SHP77 (cell line): ENCODE results near the gene POLQ.
A peak's percentile ranks its signal among the peaks of the same experiment; 100 is the strongest.
"Not testable (repeated sequence)": the region's sequence is repeated elsewhere in the genome, so short reads cannot be mapped to it uniquely, and the experiment has no call there.

Experiments
- DNase-seq, 2 experiments: peaks; one replicate each; lab custom pipeline; 2025; lab: John Stamatoyannopoulos, UW

POLQ gene

DNA sequence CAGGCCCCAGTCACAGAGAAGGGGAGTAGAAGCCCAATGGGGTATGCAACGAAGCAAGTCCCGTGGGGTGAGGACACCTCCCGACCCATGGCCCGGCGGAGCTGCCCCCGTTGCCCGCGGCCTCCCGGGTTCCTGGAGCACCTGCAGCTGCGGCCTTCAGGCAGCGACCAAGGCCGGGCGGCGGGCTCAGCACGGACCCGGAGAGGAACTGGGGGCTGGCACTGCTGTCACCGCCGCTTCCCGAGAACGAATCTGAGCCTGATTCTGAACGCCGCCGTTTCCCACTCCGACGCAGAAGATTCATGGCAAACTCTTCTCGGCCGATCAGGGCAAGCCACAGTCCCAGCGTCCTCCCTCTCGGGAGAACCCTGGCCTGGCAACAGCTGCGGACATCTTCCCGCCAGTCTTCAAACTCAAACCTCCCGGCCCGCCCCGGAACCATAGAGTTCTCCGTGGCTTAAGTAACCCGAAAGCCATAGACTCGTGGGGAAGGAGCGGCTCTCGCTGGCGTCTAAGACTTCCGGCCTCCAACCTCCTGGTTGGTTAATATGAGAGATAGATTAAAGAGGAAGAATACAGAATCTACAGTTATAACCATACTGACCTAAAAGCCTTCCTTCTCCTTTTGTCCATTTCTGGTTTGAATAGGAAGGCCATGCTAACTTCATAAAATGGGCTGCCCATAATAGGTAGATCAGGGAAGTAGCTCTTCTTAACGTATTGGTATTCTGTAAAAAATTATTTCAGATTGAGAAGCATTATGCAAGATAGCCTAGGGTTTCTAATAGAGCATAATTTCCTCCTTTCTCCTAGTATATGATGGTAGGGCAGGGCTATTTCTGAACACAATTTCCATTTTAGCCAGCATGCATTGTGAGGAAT lies at the start of gene POLQ:
Gene POLQ, minus strand, starts transcription at position 415 of the 882 bp plus-strand sequence. Its CDS starts 111 bp downstream, at position 304.
- DNase-seq: peak; percentile 89 to 96

DNA sequence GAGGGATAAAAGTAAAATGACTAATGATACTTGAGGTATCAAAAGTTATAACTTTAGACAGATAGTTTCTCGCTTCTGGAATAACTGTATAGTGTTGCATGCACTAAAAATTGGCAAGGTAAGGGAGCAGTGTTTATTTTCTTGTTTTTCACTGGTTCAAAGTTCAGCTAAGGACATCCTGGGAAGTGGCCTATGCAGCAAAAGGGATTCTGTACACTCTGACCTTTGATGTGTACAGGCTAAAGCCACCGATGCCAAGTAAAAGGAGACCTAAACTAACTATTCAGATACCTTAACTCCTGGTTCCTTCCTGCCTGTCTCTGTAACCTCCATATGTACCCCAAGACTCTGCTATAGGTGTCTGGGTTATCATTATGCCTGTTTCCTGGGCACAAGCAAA lies 49.1 kb upstream of the POLQ start:
- no peak for DNase-seq

DNA sequence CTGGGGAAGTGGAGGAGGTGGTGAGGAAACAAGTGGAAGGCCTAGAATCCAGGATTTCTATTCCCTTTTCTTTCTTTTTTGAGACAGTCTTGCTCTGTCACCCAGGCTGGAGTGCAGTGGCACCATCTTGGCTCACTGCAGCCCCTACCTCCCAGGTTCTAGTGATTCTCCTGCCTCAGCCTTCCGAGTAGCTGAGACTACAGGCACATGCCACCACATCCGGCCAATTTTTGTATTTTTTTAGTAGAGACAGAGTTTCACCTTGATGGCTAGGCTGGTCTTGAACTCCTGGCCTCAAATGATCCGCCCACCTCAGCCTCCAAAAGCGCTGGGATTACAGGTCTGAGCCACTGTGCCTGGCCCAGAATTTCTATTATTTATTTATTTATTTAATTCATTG lies 48.0 kb upstream of the POLQ start:
- not testable (repeated sequence) for DNase-seq

DNA sequence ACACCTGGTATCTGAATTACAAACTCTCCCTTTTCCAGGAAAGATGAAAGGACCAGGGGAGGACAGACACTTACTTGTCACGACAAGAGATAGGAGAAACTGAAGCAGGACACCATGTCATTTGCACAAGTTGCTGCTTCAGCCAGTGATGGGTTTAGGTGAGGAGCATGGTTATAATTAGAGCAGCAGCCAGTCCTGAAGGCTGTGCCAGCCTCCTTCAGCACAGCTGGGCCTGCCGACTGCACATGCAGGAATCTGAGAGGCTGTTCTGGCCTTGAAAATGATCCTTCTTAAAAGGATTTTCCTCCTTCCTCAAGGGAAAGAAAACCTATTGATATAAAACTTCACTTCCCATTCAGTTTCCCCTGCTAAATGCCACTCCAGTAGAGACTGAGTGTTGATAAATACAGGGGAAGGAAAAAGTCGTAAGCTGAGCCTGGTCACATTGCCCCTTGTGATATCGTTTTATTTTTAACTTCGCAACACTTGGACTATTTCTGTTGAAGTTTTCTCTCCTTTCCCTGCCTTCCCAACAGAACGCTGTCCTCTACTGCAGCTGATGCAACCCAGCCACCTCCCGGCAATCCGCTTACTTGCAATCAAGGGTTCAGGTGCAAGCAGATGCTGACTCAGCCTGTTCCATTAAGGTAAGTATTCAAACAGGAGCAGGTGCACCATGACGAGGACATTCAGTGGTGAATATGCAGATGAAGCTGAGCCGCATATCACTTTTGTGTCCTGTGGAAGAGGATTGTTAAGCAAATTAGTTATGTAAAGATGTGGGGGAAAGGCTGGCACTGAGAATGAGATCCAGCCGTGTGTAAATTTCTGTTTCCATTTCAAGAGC lies 47.3 kb upstream of the POLQ start, which contains the start of gene FBXO40:
Gene FBXO40, plus strand, starts transcription at position 524 of the 847 bp plus-strand sequence. CDS start 27,197 bp downstream, outside the sequence.
- peak; percentile 30 to 40 for DNase-seq

DNA sequence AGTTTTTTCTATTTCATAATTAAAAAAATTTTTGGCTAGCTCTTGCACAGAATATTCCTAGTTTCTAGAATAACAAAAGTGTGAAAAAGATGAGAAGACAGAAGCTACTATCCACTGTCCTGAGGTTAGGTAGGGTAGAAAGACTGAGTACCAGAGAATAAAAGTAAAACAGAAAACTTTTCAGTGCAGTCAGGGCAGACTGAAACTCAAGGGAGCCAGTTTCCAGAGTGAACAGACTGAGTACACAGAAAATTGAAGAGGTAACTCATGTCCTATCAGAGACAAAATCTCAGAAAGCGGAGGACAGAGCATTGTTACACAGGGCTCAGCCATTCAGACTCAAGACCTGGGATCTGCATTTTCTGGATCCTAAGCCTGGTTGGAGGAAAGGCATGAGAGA lies 38.6 kb upstream of the POLQ start:
- DNase-seq: no peak

DNA sequence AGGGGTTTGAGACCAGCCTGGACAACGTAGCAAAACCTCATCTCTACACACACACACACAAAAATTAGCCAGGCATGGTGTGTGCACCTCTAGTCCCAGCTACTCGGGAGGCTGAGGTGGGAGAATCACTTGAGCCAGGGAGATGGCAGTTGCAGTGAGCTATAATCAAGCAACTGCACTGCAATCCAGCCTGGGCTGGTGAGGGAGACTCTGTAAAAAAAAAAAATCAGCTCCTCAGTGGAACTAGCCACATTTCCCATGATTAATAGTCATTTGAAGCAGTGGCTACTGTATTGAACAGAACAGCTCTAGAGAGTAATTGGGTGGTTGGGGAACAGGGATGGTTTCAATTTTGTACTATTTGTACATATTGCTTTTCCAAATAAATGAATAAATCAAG lies 35.9 kb upstream of the POLQ start:
- no peak for DNase-seq

DNA sequence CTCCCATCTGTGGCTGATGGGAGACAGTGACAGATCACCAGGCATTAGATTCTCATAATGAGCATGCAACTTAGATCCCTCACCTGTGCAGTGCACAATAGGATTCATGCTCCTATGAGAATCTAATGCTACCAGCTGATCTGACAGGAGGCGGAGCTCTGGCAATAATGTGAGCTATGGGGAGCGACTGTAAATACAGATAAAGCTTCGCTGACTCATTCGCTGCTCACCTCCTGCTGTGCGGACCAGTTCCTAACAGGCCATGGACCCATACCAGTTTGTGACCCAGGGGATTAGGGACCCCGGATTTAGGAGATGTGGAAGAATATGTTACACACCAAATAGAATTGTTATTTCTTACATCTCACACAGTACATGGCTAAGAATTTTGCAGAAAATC lies 28.7 kb upstream of the POLQ start:
- DNase-seq: peak; percentile 24 to 40

DNA sequence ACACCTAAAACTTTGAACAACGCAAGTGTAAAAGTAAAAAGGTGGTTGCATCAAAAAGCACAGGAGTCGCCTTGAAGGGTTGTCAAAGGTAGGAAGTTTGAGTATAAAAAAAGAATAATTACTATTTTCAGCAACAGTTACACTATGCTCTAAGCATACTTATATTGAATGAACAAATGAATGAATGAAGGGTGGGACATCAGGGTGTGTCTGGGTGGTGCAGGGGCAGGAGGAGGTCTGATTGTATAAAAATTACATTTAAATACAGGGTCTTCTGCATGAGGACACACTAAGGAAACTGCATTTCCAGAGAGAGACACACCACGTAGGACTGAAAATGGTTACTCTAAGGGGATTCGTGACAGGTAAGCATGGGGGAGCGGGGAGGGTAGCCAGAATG lies 21.9 kb upstream of the POLQ start, which contains the start of gene ARGFX:
Gene ARGFX, plus strand, starts transcription at position 301 of the 400 bp plus-strand sequence. CDS start 2,765 bp downstream, outside the sequence.
- no peak for DNase-seq

DNA sequence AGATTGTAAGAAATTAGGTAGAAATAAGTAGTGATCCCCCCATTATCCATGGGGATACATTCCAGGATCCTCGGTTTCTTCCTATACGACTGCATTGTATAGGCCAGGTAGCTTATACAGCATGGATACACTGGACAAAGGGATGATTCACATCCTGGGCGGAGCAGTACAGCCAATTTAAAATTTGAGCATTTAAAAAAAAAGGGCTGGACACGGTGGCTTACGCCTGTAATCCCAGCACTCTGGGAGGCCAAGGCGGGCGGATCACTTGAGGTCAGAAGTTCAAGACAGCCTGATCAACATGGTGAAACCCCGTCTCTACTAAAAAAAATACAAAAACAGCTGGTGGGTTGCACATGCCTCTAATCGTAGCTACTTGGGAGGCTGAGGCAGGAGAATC lies 21.0 kb upstream of the POLQ start:
- no peak for DNase-seq

DNA sequence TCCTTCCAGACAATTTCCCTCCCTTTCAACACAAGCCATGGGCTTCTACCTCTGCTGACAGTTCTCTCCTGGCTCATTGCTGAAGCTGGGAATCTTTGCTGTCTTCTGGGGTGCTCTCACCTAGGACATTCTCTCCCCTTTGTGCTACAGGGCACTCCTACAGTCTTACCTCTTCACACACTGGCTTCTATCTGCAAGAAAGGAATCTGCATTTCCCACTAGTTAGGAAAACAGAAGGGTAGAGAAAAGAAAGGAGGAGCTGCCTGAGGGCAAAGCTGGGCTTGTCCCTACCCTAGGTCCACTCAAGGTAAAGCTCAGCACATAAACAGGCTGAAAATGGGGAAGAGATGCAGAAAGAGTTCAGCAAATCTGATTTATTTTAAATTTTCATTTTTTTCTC lies 16.4 kb upstream of the POLQ start:
- DNase-seq: no peak

DNA sequence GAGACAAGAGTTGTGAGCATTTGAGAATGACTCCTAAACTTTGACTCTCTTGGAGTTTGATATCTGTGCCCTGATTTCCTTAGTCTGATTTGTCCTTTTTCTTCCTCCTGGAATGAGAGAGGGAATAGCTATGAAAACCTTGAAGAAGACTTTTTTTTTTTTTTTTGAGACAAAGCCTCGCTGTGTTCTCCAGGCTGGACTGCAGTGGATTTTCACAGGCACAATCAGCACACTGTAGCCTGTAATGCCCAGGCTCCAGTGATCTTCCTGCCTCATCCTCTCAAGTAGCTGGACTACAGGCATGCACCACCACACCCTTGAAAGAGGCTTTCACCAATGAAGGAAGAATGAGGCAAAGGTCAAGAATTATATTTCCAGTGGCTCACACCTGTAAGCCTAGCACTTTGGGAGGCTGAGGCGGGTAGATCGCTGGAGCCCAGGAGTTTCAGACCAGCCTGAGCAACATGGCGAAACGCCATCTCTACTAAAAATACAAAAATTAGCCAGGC lies 11.7 kb upstream of the POLQ start:
- DNase-seq: no peak

DNA sequence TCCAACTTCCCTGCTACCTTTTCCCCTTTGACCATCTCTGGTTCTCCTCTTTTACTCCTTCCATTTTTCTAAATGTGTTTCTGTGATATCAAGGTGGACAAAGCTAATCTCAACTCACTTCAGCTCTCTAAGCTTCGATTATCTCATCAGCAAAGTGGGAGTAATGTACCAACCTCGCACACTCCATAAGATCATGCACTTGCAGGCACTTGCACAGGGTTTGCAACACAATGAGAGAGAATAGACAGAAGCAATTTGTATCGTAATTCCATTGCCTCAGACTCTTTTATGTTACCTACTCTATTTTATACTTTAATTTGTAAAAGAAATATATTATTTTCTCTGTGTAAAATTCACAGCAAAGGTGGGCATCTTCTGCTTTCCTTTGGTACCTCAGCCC lies 7.0 kb upstream of the POLQ start:
- DNase-seq: no peak

DNA sequence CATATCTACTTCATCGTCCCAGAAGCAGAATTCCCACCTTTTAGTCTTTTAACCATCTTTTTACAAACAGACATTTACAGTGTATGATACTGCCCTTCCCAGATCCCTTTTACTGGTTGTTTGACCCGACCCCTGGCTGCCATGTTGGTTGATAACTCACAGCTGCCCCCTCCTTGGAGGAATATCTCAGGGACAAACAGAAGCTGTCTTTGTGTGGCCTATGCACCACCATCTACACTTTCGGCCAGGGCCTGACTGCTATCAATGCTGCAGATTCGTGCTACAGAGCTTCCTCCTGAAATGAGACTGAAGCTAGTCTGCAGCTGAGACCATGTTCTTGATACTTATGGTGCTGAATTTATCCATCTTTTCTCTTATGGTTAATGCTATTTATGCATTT lies 6.6 kb upstream of the POLQ start:
- no peak for DNase-seq

DNA sequence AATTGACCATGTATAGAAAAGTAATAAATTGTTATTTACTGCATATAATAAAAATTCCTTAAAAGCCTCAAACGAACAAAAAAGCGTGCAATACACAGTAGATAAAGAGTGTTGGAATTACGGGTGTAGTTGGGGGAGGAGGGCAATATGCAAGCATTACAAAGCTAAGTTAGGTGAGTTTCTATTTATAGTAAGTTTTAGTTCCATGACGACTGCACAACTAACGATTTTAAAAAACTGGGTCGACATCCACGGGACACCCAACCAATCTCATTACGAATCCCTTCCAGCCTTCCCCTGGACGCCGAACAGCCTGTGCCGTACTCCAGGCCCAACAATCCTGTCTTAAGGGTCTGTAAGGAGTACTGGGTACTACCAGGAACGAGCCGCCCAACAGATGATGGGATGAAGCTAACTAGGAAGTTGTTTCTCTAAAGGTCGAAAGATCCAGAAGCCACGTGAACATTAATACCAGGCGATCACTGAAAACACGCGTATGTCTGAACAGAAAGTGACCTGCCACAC lies 677 bp downstream of the POLQ start:
- DNase-seq: no peak

DNA sequence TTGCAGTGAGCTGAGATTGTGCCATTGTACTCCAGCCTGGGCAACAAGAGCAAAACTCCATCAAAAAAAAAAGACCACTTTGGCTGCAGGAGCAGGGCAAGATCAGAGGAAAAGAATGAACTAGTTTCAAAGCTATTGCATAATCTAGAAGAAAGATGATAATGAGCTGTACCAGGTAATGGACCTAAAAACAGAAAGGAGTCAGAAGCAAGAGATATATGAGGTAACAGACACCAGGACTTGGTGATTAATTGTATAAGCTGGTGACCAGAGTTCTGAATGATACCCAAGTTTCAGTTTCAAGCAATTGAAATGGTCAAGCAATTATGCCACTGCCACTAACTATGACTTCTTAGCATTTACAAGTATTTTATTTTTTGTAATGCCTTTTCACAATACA lies 2.9 kb downstream of the POLQ start:
- no peak for DNase-seq

DNA sequence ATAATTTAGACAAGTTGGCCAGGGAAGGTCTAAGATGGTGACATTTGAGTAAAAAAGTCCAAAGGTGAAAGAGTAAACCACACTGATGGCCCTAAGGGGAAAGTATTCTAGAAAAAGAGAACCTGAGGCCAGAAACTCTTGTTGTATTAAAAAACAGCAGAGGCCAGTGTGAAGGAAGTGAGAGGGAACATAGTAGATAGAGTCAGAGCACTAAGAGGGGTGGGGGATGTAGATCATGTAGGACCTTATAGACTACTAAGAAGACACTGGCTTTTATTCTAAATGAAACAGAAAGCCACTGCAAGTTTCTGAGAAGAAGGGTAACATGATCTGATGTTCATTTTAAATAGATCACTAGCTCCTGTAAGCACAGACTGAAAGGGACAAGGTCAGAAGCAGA lies 14.5 kb downstream of the POLQ start:
- no peak for DNase-seq

DNA sequence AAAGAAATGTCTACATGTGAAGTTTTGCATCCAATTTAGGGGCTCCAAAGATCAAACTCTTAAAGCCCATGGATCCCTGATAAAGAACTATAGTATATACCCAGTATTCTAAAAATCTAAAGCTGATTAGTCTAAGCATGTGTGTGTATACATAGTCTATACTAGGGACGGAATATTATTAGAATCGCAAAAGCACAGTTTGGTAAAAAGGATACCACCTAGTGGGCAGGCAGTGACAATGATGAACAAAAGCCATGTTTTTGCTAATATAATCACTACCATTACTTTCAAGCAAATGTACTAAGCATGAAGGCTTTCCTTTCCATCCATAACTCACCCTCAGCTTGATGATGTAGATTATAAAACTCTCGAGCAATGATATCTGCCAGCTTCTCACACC lies 16.5 kb downstream of the POLQ start:
- no peak for DNase-seq

DNA sequence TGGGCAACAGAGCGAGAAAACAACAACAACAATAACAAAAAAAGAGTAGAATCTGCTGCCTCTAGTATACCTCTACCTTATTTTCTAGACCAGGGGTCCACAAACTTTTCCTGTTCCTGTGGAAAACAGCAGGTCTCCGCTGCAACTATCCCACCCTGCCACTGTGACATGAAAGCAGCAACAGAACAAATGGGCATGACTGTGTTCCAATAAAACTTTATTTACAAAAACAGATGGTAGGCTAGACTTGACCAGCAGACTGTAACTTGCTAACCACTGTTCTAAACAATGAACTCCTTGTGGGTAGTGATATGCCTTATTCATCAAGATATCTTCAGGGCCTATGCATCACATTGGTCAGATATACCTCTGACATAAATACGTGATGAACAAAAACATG lies 25.3 kb downstream of the POLQ start:
- DNase-seq: no peak

DNA sequence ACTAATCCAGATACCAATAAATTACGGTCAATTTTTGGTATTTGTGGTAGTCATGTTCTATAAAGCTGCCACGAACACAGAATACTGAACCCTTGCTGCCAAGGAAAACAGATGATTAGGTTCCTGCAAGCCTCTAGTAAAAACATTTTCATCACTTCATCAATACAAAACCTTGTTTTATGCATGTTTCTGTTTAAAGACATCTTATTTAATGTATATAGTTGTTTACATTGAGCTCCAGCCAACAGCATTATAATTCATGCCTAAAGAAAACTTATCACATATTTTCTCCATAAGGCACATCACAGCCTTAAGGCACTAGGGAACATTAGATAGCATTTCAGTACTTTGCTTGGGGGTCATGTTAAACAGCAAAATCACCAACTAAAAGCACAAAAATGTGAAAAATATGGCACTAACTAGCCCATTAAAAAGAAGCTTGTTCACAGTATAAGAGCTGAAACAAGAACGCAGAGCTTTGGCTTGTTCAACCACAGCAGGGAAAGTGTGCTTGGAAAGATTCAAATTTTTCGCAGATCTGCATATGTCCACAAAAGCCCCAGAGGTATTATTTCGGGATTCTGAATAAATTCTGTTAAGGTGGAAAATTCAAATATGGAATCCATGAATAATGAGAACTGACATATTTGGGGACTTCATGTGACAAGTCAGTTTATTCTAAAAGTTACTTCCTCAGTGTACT lies 27.7 kb downstream of the POLQ start:
- DNase-seq: no peak

DNA sequence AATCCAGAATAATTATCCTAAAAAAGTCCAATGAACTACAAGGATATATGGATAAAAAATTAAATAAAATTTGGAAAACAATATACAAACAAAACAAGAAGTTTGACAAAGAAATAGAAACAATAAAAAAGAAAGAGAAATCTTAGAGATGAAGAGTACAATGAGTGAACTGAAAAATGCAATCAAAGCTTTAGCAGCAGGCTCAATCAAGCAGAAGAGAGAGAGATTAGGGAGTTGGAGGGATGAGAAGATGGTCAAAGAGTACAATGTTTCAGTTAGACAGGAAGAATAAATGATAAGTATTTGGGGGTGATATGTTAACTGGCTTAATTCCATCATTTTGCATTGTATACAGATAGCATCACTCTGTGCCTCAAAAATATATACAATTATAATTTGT lies 29.9 kb downstream of the POLQ start:
- no peak for DNase-seq

DNA sequence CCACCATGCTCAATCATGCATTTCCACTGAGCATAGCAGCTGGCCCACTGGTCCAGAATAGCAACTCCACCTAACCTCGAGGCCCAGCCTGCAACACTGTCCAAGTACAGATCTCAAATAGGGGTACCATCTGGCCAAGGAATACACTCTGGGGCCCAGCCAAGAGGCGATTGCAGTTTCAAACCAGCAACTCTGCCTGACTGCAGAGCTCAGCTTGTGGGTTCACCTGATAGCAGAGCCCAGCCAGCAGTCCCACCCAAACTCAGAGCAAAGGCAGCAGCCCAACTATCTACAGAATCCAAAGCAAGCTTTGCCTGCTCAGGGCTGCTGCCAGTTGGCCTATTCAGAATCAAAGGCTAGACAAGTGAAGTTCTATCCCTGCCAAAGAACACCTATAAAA lies 30.5 kb downstream of the POLQ start:
- no peak for DNase-seq

DNA sequence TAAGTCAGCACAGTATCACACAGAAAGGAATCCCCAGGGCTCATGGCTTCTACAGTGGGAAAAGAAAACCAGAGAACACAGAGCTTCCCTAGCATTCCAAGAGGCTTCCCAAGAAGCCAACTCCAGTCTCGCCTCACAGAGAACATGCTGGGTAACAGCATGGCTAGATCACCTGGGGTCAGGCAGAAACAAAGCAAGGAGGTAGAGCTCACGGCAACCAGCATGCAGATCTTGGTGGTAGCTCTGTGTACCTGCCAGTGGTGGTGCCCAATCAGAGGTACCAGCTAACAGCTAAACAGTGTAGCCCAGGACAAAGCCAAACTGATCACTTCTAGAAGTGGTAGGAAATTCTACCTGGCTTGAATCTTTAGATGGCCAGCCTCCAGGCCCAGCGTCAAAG lies 31.3 kb downstream of the POLQ start:
- no peak for DNase-seq
